Mesenchymal stem cell (in vitro differentiated cells and primary cell): ENCODE data around the gene SULT1A2.

Experiments
- DNase-seq: peaks from one replicate; pipeline ENCODE4 v3.0.0-alpha.2; 2013
- H2AFZ ChIP-seq: one replicate; pipeline ENCODE4 v1.6.1; 2013; ENCODE audit warnings: low read depth, mild to moderate bottlenecking, control low read depth, inconsistent platforms, low read length, moderate library complexity
- H2AK5ac ChIP-seq: 2 replicates; pipeline ENCODE4 v1.6.1; 2013; ENCODE audit warnings: low read length, moderate library complexity, mild to moderate bottlenecking, inconsistent platforms; ENCODE audit not compliant: severe bottlenecking
- H2BK120ac ChIP-seq: one replicate; pipeline ENCODE4 v1.6.1; 2013; ENCODE audit warnings: low read depth, mild to moderate bottlenecking, inconsistent platforms, low read length, moderate library complexity
- H2BK12ac ChIP-seq, 2 experiments: one replicate each; pipeline ENCODE4 v1.6.1; 2013; ENCODE audit warnings: inconsistent platforms in 2 of 2, low read length in 2 of 2, mild to moderate bottlenecking in 2 of 2, moderate library complexity in 2 of 2, control low read depth in 1 of 2
- H2BK15ac ChIP-seq: one replicate; pipeline ENCODE4 v1.6.1; 2013; ENCODE audit warnings: mild to moderate bottlenecking, low read depth, inconsistent platforms; ENCODE audit not compliant: poor library complexity, severe bottlenecking
- H2BK5ac ChIP-seq: 2 replicates; pipeline ENCODE4 v1.6.1; 2013; ENCODE audit warnings: low read depth, mild to moderate bottlenecking, low read length, control low read depth, inconsistent platforms; ENCODE audit not compliant: poor library complexity, severe bottlenecking
- H3K14ac ChIP-seq, 2 experiments: one replicate each; pipeline ENCODE4 v1.6.1; 2013; ENCODE audit warnings: inconsistent platforms in 2 of 2, low read length in 2 of 2, control low read depth in 1 of 2, mild to moderate bottlenecking in 1 of 2, moderate library complexity in 1 of 2
- H3K18ac ChIP-seq, 2 experiments: one replicate each; pipeline ENCODE4 v1.6.1; 2013; ENCODE audit warnings: inconsistent platforms in 2 of 2, low read length in 2 of 2, control low read depth in 1 of 2, low read depth in 1 of 2, mild to moderate bottlenecking in 1 of 2
- H3K23ac ChIP-seq, 2 experiments: one replicate each; pipeline ENCODE4 v1.6.1; 2013; ENCODE audit warnings: inconsistent platforms in 2 of 2, low read length in 2 of 2, mild to moderate bottlenecking in 2 of 2, moderate library complexity in 2 of 2, control low read depth in 1 of 2
- H3K27ac ChIP-seq: 2 replicates; pipeline ENCODE4 v1.5.1; 2013; ENCODE audit warnings: mild to moderate bottlenecking, moderate library complexity, low read length, control low read depth, inconsistent platforms; ENCODE audit not compliant: poor library complexity, severe bottlenecking
- H3K27me3 ChIP-seq, 2 experiments: 2 replicates each; pipeline versions ENCODE4 v1.6.1 to v1.7.0; 2013; ENCODE audit warnings: low read length in 2 of 2, mild to moderate bottlenecking in 2 of 2, moderate library complexity in 2 of 2, control low read depth in 1 of 2, inconsistent platforms in 1 of 2; ENCODE audit not compliant: control insufficient read depth in 1 of 2, insufficient read depth in 1 of 2
- H3K36me3 ChIP-seq, 2 experiments: 2 replicates each; pipeline versions ENCODE4 v1.6.1 to v1.7.0; 2013; ENCODE audit warnings: low read length in 2 of 2, control low read depth in 1 of 2, inconsistent platforms in 1 of 2, low read depth in 1 of 2, mild to moderate bottlenecking in 1 of 2; ENCODE audit not compliant: insufficient read depth in 2 of 2, control insufficient read depth in 1 of 2
- H3K4ac ChIP-seq, 2 experiments: one replicate each; pipeline ENCODE4 v1.6.1; 2013; ENCODE audit warnings: inconsistent platforms in 2 of 2, low read length in 2 of 2, mild to moderate bottlenecking in 2 of 2, moderate library complexity in 2 of 2, control low read depth in 1 of 2, low read depth in 1 of 2
- H3K4me1 ChIP-seq: 2 replicates; pipeline ENCODE4 v1.6.1; 2013; ENCODE audit warnings: low read depth, low read length, control low read depth; ENCODE audit not compliant: control insufficient read depth, insufficient read depth
- H3K4me2 ChIP-seq: 2 replicates; pipeline ENCODE4 v1.6.1; 2013; ENCODE audit warnings: low read length, mild to moderate bottlenecking, inconsistent platforms; ENCODE audit not compliant: poor library complexity, severe bottlenecking
- H3K4me3 ChIP-seq, 2 experiments: 2 replicates each; pipeline versions ENCODE4 v1.5.1 to v1.7.0; 2013; ENCODE audit warnings: low read length in 2 of 2, mild to moderate bottlenecking in 2 of 2, control low read depth in 1 of 2, low read depth in 1 of 2; ENCODE audit not compliant: insufficient read depth in 1 of 2
- H3K79me1 ChIP-seq: replicated peaks from 2 replicates; pipeline ENCODE4 v1.6.1; 2013; ENCODE audit warnings: mild to moderate bottlenecking, control low read depth, low read length, inconsistent platforms; ENCODE audit not compliant: poor library complexity, severe bottlenecking
- H3K9ac ChIP-seq: 2 replicates; pipeline ENCODE4 v1.7.0; 2013; ENCODE audit warnings: mild to moderate bottlenecking, low read length, moderate library complexity
- H3K9me3 ChIP-seq: 2 replicates; pipeline ENCODE4 v1.7.0; 2013; ENCODE audit warnings: mild to moderate bottlenecking, low read length; ENCODE audit not compliant: control insufficient read depth
- H4K8ac ChIP-seq: one replicate; pipeline ENCODE4 v1.6.1; 2013; ENCODE audit warnings: inconsistent platforms, mild to moderate bottlenecking, low read length, moderate library complexity
- H4K91ac ChIP-seq: one replicate; pipeline ENCODE4 v1.6.1; 2013; ENCODE audit warnings: mild to moderate bottlenecking, low read length, inconsistent platforms
- WGBS: methylation state at CpG from one replicate; pipeline ENCODE4 v1.1.7; 2013; ENCODE audit warnings: mixed read lengths; 5-methylcytosine and 5-hydroxymethylcytosine counted together

Gene SULT1A2

DNA sequence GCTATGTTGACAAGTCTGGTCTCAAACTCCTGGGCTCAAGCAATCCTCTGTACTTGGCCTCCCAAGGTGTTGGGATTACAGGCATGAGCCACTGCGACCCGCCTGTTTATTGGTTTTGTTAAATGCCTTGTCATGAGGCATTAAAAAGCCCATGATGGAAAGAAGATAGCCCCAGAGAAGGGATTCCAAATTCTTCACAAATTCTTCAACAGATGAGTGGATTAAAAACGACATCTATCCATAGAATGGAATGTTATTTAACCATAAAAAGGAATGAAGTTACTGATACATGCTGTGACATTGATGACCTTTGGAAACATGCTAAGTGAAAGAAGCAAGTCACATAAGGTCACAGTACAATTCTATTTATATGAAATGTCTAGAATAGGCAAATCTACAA, 38.4 kb downstream of the SULT1A2 start:
- H3K4me3 ChIP-seq: no peak overlapping the region
- peaks cover 30% of the 10 kb centered on the region for H3K79me1 ChIP-seq
- H3K14ac ChIP-seq: no peak overlapping the region
- no peak for DNase-seq
- no peak overlapping the region for H2AK5ac ChIP-seq
- no peak overlapping the region for H2BK5ac ChIP-seq
- peaks cover 7% of the 10 kb centered on the region in 2 experiments for H3K36me3 ChIP-seq
- no peak overlapping the region for H2BK120ac ChIP-seq
- H3K4me1 ChIP-seq: peaks cover 7% of the 10 kb centered on the region
- no peak overlapping the region for H3K4me2 ChIP-seq
- WGBS: 100% methylated on average over 2 of the region's 3 CpGs
- no peak overlapping the region for H2AFZ ChIP-seq
- no peak overlapping the region for H3K18ac ChIP-seq
- H3K27ac ChIP-seq: no peak overlapping the region
- H3K4ac ChIP-seq: no peak overlapping the region
- no peak overlapping the region for H3K9ac ChIP-seq
- H2BK12ac ChIP-seq: no peak overlapping the region
- no peak overlapping the region for H4K91ac ChIP-seq
- no peak overlapping the region for H2BK15ac ChIP-seq
- H3K23ac ChIP-seq: no peak overlapping the region
- H3K27me3 ChIP-seq: no peaks in the 10 kb centered on the region
- no peaks in the 10 kb centered on the region for H3K9me3 ChIP-seq
- H4K8ac ChIP-seq: no peak overlapping the region

DNA sequence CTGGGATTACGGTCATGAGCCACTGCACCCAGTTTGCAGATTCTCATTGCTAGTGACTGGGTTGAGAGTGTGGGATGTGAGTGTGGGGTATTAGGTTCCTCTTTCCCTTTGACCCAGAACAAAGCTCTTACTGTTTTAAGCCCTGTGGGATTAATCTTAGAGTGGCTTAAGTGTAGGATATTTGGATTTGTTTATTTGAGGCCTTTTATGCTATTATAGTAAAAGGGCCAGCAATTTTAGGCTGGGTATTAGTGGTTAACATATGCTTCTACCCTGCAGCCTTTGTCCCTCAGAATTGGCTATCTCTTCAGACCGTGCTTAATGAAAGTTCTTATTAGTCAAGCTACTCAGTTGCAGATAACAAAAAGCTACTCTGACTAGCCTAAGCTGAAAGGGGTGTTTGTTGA, 39.9 kb downstream of the SULT1A2 start:
- Histone ChIP-seq H2BK12ac (no peak overlapping the region), H3K4me2 (no peak overlapping the region), H3K36me3 (peaks cover 7% of the 10 kb centered on the region in 2 experiments), H3K4ac (no peak overlapping the region), H3K14ac (no peak overlapping the region), H3K79me1 (peaks cover 27% of the 10 kb centered on the region), H3K23ac (no peak overlapping the region), H2AFZ (no peak overlapping the region), H4K91ac (no peak overlapping the region), H3K18ac (no peak overlapping the region), H2BK120ac (no peak overlapping the region), H2AK5ac (no peak overlapping the region), H3K9ac (no peak overlapping the region), H2BK15ac (no peak overlapping the region), H2BK5ac (no peak overlapping the region), H3K9me3 (no peaks in the 10 kb centered on the region), H3K4me3 (no peak overlapping the region), H3K4me1 (peaks cover 7% of the 10 kb centered on the region), H3K27ac (no peak overlapping the region), H4K8ac (no peak overlapping the region), H3K27me3 (no peaks in the 10 kb centered on the region)
- 90% methylated on average over 1 of the region's 2 CpGs for WGBS
- no peak for DNase-seq

DNA sequence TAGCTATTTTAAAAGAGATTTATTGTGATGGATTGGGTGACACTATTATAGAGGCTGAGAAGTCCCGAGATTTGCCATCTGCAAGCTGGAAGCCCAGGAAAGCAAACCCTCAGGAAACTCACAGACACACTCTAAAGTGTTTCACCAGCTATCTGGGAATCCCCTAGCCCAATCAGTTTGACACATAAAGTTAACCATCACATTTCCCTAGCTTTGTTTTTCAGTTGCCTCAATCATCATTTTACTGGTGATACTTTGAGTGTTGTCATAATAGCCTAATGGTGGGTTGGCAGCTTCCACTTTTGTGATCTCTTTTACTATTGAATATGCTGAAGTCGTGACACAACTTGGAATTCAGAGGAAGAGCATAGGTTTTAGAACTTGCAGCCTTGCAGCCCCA, 41.3 kb downstream of the SULT1A2 start:
- Histone ChIP-seq H2AFZ (no peak overlapping the region), H3K14ac (no peak overlapping the region), H2BK120ac (no peak overlapping the region), H4K91ac (no peak overlapping the region), H3K23ac (no peak overlapping the region), H3K27ac (no peak overlapping the region), H3K4ac (no peak overlapping the region), H2BK15ac (no peak overlapping the region), H3K4me3 (no peak overlapping the region), H3K4me1 (peaks cover 7% of the 10 kb centered on the region), H2AK5ac (no peak overlapping the region), H3K27me3 (no peaks in the 10 kb centered on the region), H3K79me1 (peaks cover 24% of the 10 kb centered on the region), H3K36me3 (peaks cover 7% of the 10 kb centered on the region in 2 experiments), H3K4me2 (no peak overlapping the region), H3K9ac (no peak overlapping the region), H3K18ac (no peak overlapping the region), H2BK12ac (no peak overlapping the region), H3K9me3 (no peaks in the 10 kb centered on the region), H2BK5ac (no peak overlapping the region), H4K8ac (no peak overlapping the region)
- no peak for DNase-seq
- 100% methylated on average over 2 of the region's 2 CpGs for WGBS

DNA sequence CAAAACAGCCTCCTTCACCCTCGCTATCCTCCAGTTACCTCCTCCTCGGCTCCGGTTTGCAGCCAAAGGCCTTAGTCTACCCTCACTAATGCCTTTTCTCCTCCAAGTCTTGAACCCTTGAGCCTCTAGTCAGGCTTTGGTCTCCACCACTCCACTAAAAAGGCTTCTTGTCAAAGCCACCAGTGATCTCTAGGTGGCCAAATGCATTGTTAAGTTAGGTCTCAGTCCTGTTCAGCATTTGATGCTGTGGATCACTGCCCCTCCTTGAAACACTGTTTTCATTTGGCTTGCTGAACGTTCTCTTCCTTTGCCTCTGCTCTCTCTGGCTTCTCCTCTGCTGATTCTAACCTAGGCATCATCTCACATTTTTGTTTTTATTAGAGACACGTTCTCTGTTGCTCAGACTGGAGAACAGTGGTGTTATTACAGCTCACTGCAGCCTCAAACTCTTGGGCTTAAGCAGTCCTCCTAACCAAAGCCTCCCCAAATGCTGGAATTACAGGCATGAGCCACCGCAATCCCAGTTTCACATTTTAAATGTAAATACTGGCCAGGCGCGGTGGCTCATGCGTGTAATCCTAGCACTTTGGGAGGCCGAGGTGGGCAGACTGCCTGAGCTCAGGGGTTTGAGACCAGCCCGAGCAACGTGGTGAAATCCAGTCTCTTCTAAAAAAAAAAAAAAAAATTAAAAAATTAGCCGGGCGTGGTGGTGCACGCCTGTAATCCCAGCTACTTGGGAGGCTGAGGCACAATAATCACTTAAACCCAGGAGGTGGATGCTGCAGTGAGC, 42.0 kb downstream of the SULT1A2 start:
- H2BK15ac ChIP-seq: no peak overlapping the region

More for the DNA sequence above, 42.0 kb downstream of the SULT1A2 start:
- Histone ChIP-seq H2BK5ac (no peak overlapping the region), H2BK12ac (no peak overlapping the region), H3K36me3 (peaks cover 7% of the 10 kb centered on the region in 2 experiments), H3K79me1 (peaks cover 22% of the 10 kb centered on the region), H2AFZ (peak overlapping the region; percentile 29), H2BK120ac (no peak overlapping the region), H3K4ac (peak overlapping the region in 1 of 2 experiments; percentile 79), H3K14ac (no peak overlapping the region), H3K4me1 (peaks cover 7% of the 10 kb centered on the region), H3K9me3 (no peaks in the 10 kb centered on the region), H3K9ac (peak overlapping the region; percentile 74), H3K27ac (no peak overlapping the region), H4K8ac (peak overlapping the region; percentile 66), H3K23ac (peak overlapping the region in 1 of 2 experiments; percentile 59), H3K27me3 (no peaks in the 10 kb centered on the region), H3K4me2 (peak overlapping the region; percentile 81), H3K4me3 (peak overlapping the region in 1 of 2 experiments; percentile 76), H3K18ac (peak overlapping the region in 1 of 2 experiments; percentile 18), H4K91ac (no peak overlapping the region), H2AK5ac (peak overlapping the region; percentile 49)
- 93% methylated on average over 15 of the region's 15 CpGs for WGBS
- no peak for DNase-seq
